GM23338 (cell line): ENCODE data around the gene POLR3A.

Source experiments
- EZH2 ChIP-seq: fragments of 200-600 bp; sonication (generic); IDR thresholded peaks from one replicate; pipeline ENCODE4 v1.8.0; 2017; ENCODE audit warnings: antibody characterized with exemption, mild to moderate bottlenecking, low read depth; ENCODE audit not compliant: unreplicated experiment
- EZH2phosphoT487 ChIP-seq: fragments of 200-600 bp; sonication (generic); IDR thresholded peaks from one replicate; pipeline ENCODE4 v1.8.1; 2018; ENCODE audit warnings: antibody characterized with exemption; ENCODE audit not compliant: unreplicated experiment
- POLR2AphosphoS5 ChIP-seq: IDR thresholded peaks from 2 replicates; pipeline ENCODE4 v1.6.1; 2016; ENCODE audit warnings: antibody characterized with exemption, low read depth
- TF ChIP-seq, protein P1 (sequence below), 2 experiments: fragments of 200-600 bp in 1 of 2; sonication (generic) in 1 of 2; conservative IDR thresholded peaks; 2 replicates each; pipeline versions ENCODE4 v1.5.1 to v1.6.1; 2016 to 2017; ENCODE audit warnings: antibody characterized with exemption in 2 of 2, low read depth in 2 of 2, mild to moderate bottlenecking in 2 of 2, moderate library complexity in 1 of 2
- TF ChIP-seq, protein P2 (sequence below): IDR thresholded peaks from 2 replicates; pipeline ENCODE4 v1.6.1; 2016; ENCODE audit warnings: antibody characterized with exemption

DNA sequence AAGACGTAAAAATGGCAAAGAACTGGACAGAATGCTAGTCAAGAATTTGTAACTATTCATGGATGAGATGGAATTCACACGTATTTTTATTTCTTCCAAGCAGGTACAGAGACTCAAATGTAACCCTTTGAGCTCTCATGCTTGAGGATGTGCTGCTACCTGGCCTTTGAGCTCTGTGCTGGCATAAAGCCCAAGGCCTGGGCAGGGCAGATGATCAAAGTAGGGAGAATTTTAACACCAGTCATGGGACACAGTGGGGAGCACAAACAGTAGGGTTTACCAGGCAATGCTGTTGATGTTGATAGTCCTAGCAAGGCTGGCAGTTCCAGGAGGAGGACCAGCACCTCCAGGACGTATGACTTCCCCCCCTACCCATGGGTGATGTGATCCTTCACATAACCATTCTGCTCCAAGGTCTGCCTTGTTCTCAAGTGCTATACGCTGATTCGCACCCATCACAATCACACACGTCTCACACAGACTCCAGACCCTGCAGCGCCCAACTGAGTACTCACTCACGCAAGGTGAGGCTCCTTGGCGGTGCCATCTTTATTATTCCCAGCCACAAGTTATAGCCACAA, 54.1 kb downstream of the POLR3A start:
- TF ChIP-seq, protein P1, sequence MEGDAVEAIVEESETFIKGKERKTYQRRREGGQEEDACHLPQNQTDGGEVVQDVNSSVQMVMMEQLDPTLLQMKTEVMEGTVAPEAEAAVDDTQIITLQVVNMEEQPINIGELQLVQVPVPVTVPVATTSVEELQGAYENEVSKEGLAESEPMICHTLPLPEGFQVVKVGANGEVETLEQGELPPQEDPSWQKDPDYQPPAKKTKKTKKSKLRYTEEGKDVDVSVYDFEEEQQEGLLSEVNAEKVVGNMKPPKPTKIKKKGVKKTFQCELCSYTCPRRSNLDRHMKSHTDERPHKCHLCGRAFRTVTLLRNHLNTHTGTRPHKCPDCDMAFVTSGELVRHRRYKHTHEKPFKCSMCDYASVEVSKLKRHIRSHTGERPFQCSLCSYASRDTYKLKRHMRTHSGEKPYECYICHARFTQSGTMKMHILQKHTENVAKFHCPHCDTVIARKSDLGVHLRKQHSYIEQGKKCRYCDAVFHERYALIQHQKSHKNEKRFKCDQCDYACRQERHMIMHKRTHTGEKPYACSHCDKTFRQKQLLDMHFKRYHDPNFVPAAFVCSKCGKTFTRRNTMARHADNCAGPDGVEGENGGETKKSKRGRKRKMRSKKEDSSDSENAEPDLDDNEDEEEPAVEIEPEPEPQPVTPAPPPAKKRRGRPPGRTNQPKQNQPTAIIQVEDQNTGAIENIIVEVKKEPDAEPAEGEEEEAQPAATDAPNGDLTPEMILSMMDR (conservative IDR thresholded peaks at IDR 0.05; ENCODE audit: low read depth in 2 of 2) = no peak
- TF ChIP-seq, protein P2, sequence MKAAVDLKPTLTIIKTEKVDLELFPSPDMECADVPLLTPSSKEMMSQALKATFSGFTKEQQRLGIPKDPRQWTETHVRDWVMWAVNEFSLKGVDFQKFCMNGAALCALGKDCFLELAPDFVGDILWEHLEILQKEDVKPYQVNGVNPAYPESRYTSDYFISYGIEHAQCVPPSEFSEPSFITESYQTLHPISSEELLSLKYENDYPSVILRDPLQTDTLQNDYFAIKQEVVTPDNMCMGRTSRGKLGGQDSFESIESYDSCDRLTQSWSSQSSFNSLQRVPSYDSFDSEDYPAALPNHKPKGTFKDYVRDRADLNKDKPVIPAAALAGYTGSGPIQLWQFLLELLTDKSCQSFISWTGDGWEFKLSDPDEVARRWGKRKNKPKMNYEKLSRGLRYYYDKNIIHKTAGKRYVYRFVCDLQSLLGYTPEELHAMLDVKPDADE = no peak
- no peak for TF ChIP-seq EZH2phosphoT487
- no peak for TF ChIP-seq EZH2
- no peak for TF ChIP-seq POLR2AphosphoS5
